ENCODE data around the gene MSMP. TPM values are rescaled to one million over a fixed set of nuclear protein-coding genes. Genes with fewer than 3 reads are reported as not detected.

MSMP gene
- total RNA-seq, 1 experiment from 2014 or later: not detected

DNA sequence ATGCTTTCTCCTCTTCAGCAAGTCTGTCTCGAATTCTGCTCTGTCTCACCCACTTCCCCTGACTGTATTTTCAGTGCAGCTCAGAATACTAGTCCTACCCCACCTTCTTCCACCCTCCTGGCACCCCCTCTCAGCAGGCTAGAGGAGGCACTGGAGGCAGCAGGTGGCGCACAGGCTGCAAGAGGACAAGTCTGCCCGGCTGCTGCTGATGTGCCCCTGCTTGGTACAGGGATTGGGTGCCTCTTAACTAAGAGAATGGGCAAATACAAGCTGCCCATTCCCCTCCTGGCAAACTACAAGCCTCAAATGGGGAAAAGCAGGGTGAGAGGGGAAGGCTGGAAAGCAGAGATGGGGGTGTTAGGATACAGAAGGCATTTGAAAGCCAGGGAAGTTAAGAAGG, 27.1 kb downstream of the MSMP start:
- Histone ChIP-seq H3K4me1 (ENCODE audit: insufficient read depth, low read length, poor library complexity, severe bottlenecking) (peaks cover 21% of the 10 kb centered on the region), H3K9me3 (ENCODE audit: low read depth, low read length, poor library complexity, severe bottlenecking) (no peaks in the 10 kb centered on the region), H3K4me3 (ENCODE audit: low read depth, low read length, poor library complexity, severe bottlenecking) (no peak overlapping the region), H3K27ac (ENCODE audit: low read depth, low read length, poor library complexity, severe bottlenecking) (peak overlapping the region; percentile 8), H3K27me3 (replicated peaks; ENCODE audit: insufficient read depth, low read depth, low read length, poor library complexity) (no peaks in the 10 kb centered on the region), H3K36me3 (ENCODE audit: insufficient read depth, low read length, poor library complexity, severe bottlenecking) (peaks cover 27% of the 10 kb centered on the region)
- TF ChIP-seq, protein P1, sequence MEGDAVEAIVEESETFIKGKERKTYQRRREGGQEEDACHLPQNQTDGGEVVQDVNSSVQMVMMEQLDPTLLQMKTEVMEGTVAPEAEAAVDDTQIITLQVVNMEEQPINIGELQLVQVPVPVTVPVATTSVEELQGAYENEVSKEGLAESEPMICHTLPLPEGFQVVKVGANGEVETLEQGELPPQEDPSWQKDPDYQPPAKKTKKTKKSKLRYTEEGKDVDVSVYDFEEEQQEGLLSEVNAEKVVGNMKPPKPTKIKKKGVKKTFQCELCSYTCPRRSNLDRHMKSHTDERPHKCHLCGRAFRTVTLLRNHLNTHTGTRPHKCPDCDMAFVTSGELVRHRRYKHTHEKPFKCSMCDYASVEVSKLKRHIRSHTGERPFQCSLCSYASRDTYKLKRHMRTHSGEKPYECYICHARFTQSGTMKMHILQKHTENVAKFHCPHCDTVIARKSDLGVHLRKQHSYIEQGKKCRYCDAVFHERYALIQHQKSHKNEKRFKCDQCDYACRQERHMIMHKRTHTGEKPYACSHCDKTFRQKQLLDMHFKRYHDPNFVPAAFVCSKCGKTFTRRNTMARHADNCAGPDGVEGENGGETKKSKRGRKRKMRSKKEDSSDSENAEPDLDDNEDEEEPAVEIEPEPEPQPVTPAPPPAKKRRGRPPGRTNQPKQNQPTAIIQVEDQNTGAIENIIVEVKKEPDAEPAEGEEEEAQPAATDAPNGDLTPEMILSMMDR (conservative IDR thresholded peaks at IDR 0.05; ENCODE audit: low read depth, low read length): no peak
- TF ChIP-seq EZH2 (IDR thresholded peaks at IDR 0.05; ENCODE audit: borderline replicate concordance, low read depth, low read length, poor library complexity, severe bottlenecking): no peak
- intact Hi-C loops (cut with micrococcal nuclease; ENCODE audit: unreplicated experiment): no loop called here
- CTCF ChIA-PET: interaction anchor here (0.5 kb wide), 2 partner anchors 831 to 866 kb away, joined by 3 to 7 read pairs; no protein-coding TSS in a partner anchor
- no peak for DNase-seq (ENCODE audit: low spot score)
- POLR2A ChIA-PET (ENCODE audit: low non-redundant PET): no interaction called here
- no TSS peak for BruUV-seq (replicated peaks)

GRCh38 chr9:35725362-35725761, 28.7 kb downstream of the MSMP start:
- H3K27me3 ChIP-seq (replicated peaks; ENCODE audit: insufficient read depth, low read depth, low read length, poor library complexity): no peaks in the 10 kb centered on the region
- ChIA-PET POLR2A (ENCODE audit: low non-redundant PET) (no interaction called here), CTCF (interaction anchor here (1.3 kb wide), 1 partner anchor 29 kb away, joined by 3 read pairs; no protein-coding TSS in a partner anchor)
- no peak for TF ChIP-seq EZH2 (IDR thresholded peaks at IDR 0.05; ENCODE audit: borderline replicate concordance, low read depth, low read length, poor library complexity, severe bottlenecking)
- TF ChIP-seq, protein P1 (conservative IDR thresholded peaks at IDR 0.05; ENCODE audit: low read depth, low read length): no peak
- DNase-seq (ENCODE audit: low spot score): no peak
- BruUV-seq (replicated peaks): no TSS peak
- no peak overlapping the region for H3K27ac ChIP-seq (ENCODE audit: low read depth, low read length, poor library complexity, severe bottlenecking)
- intact Hi-C loops (cut with micrococcal nuclease; ENCODE audit: unreplicated experiment): no loop called here
- no peaks in the 10 kb centered on the region for H3K9me3 ChIP-seq (ENCODE audit: low read depth, low read length, poor library complexity, severe bottlenecking)
- H3K4me3 ChIP-seq (ENCODE audit: low read depth, low read length, poor library complexity, severe bottlenecking): no peak overlapping the region
- peaks cover 13% of the 10 kb centered on the region for H3K4me1 ChIP-seq (ENCODE audit: insufficient read depth, low read length, poor library complexity, severe bottlenecking)
- H3K36me3 ChIP-seq (ENCODE audit: insufficient read depth, low read length, poor library complexity, severe bottlenecking): peaks cover 43% of the 10 kb centered on the region

GRCh38 chr9:35723908-35724307, 30.2 kb downstream of the MSMP start:
- DNase-seq (ENCODE audit: low spot score): no peak
- no peak overlapping the region for H3K27ac ChIP-seq (ENCODE audit: low read depth, low read length, poor library complexity, severe bottlenecking)
- POLR2A ChIA-PET (ENCODE audit: low non-redundant PET): no interaction called here
- peaks cover 7% of the 10 kb centered on the region for H3K4me1 ChIP-seq (ENCODE audit: insufficient read depth, low read length, poor library complexity, severe bottlenecking)
- CTCF ChIA-PET: no interaction called here
- intact Hi-C loops (cut with micrococcal nuclease; ENCODE audit: unreplicated experiment): no loop called here
- H3K9me3 ChIP-seq (ENCODE audit: low read depth, low read length, poor library complexity, severe bottlenecking): no peaks in the 10 kb centered on the region
- peaks cover 58% of the 10 kb centered on the region for H3K36me3 ChIP-seq (ENCODE audit: insufficient read depth, low read length, poor library complexity, severe bottlenecking)
- no peaks in the 10 kb centered on the region for H3K27me3 ChIP-seq (replicated peaks; ENCODE audit: insufficient read depth, low read depth, low read length, poor library complexity)
- no TSS peak for BruUV-seq (replicated peaks)
- no peak overlapping the region for H3K4me3 ChIP-seq (ENCODE audit: low read depth, low read length, poor library complexity, severe bottlenecking)
- TF ChIP-seq EZH2 (IDR thresholded peaks at IDR 0.05; ENCODE audit: borderline replicate concordance, low read depth, low read length, poor library complexity, severe bottlenecking): no peak
- TF ChIP-seq, protein P1 (conservative IDR thresholded peaks at IDR 0.05; ENCODE audit: low read depth, low read length): no peak

Measured in A673 (cell line).